ENCODE measurements around the gene PRCD. TPM values are rescaled to one million over a fixed set of nuclear protein-coding genes. Genes with fewer than 3 reads are reported as not detected.
"Not testable (repeated sequence)": the region's sequence is repeated elsewhere in the genome, so short reads cannot be mapped to it uniquely, and the experiment has no call there.

PRCD gene
- total RNA-seq, 1 donor from 2014 or later, result not detected

GRCh38 chr17:76498876-76499251 lies 41.0 kb upstream of the PRCD start:
- no peak overlapping the region for H3K27ac Mint-ChIP-seq
- intact Hi-C loops (cut with micrococcal nuclease), result no loop called here
- no peaks in the 10 kb centered on the region for H3K27me3 Mint-ChIP-seq (ENCODE audit: insufficient read depth)
- H3K4me1 Mint-ChIP-seq (ENCODE audit: low read depth), result peaks cover 64% of the 10 kb centered on the region
- no peak for DNase-seq (ENCODE audit: low spot score)
- peaks cover 7% of the 10 kb centered on the region for H3K36me3 Mint-ChIP-seq (ENCODE audit: low read depth)
- peak overlapping the region; percentile 71 for H3K4me3 Mint-ChIP-seq
- H3K9me3 Mint-ChIP-seq, result no peaks in the 10 kb centered on the region

DNA sequence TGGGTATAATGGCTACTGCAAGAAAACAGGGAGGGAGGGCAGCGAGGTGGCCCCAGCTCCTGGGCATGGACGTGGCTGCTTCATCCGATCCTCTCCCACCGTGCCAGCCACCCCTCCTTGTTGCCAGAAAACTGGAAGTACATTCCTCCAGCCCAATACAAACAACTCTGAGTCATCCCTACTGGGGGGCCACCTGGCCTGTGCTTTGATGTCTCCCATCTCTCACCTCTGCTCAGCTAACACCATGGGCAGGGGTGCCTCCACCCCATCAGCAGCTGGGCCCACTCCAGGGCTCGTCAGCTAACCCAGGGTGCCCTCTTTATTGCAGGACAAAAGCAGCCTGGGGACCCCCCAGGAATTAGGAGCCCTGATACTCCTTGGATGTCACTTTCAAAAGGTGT lies 40.6 kb upstream of the PRCD start:
- no peaks in the 10 kb centered on the region for H3K9me3 Mint-ChIP-seq
- peak overlapping the region; percentile 63 for H3K27ac Mint-ChIP-seq
- peaks cover 62% of the 10 kb centered on the region for H3K4me1 Mint-ChIP-seq (ENCODE audit: low read depth)
- peak overlapping the region; percentile 71 for H3K4me3 Mint-ChIP-seq
- intact Hi-C loops (cut with micrococcal nuclease), result no loop called here
- no peaks in the 10 kb centered on the region for H3K27me3 Mint-ChIP-seq (ENCODE audit: insufficient read depth)
- DNase-seq (ENCODE audit: low spot score), result no peak
- H3K36me3 Mint-ChIP-seq (ENCODE audit: low read depth), result peaks cover 7% of the 10 kb centered on the region

GRCh38 chr17:76500074-76500746 lies 39.6 kb upstream of the PRCD start:
- intact Hi-C loops (cut with micrococcal nuclease), result loop anchor here (10.0 kb wide), 2 partner anchors 145 to 235 kb away; partner anchors contain the start of genes PRPSAP1 and UBALD2
- Mint-ChIP-seq H3K9me3 (no peaks in the 10 kb centered on the region), H3K4me1 (ENCODE audit: low read depth) (peaks cover 62% of the 10 kb centered on the region), H3K27ac (peak overlapping the region; percentile 68), H3K4me3 (peak overlapping the region; percentile 92), H3K27me3 (ENCODE audit: insufficient read depth) (no peaks in the 10 kb centered on the region), H3K36me3 (ENCODE audit: low read depth) (peaks cover 7% of the 10 kb centered on the region)
- no peak for DNase-seq (ENCODE audit: low spot score)

GRCh38 chr17:76500747-76501017 lies 39.2 kb upstream of the PRCD start:
- H3K27me3 Mint-ChIP-seq (ENCODE audit: insufficient read depth), result no peaks in the 10 kb centered on the region
- H3K27ac Mint-ChIP-seq, result peak overlapping the region; percentile 67
- peak overlapping the region; percentile 92 for H3K4me3 Mint-ChIP-seq
- H3K36me3 Mint-ChIP-seq (ENCODE audit: low read depth), result peaks cover 7% of the 10 kb centered on the region
- intact Hi-C loops (cut with micrococcal nuclease), result loop anchor here (1.0 to 10.0 kb wide), 7 partner anchors 7 to 236 kb away; partner anchors contain the start of genes PRPSAP1, UBALD2 and UBE2O
- DNase-seq (ENCODE audit: low spot score), result no peak
- H3K9me3 Mint-ChIP-seq, result no peaks in the 10 kb centered on the region
- H3K4me1 Mint-ChIP-seq (ENCODE audit: low read depth), result peaks cover 62% of the 10 kb centered on the region

GRCh38 chr17:76501018-76501826 lies 38.6 kb upstream of the PRCD start, which contains the start of gene RHBDF2:
Gene RHBDF2, minus strand, starts transcription at chr17:76501423. Its CDS starts 19,899 bp downstream, at chr17:76481524.
- Mint-ChIP-seq H3K4me1 (ENCODE audit: low read depth) (peaks cover 58% of the 10 kb centered on the region), H3K27ac (peak within 1 kb of the TSS; percentile 89), H3K36me3 (ENCODE audit: low read depth) (peaks cover 7% of the 10 kb centered on the region), H3K4me3 (peak within 1 kb of the TSS; percentile 92), H3K9me3 (no peaks in the 10 kb centered on the region), H3K27me3 (ENCODE audit: insufficient read depth) (no peaks in the 10 kb centered on the region)
- intact Hi-C loops (cut with micrococcal nuclease), result loop anchor here (1.0 to 10.0 kb wide), 7 partner anchors 8 to 236 kb away; partner anchors contain the start of genes PRPSAP1, UBALD2 and UBE2O
- DNase-seq (ENCODE audit: low spot score), result peak; percentile 95

- Mint-ChIP-seq H3K4me1 (ENCODE audit: low read depth) (peaks cover 61% of the 10 kb centered on the region), H3K27ac (peak overlapping the region; percentile 89), H3K27me3 (ENCODE audit: insufficient read depth) (no peaks in the 10 kb centered on the region), H3K4me3 (peak overlapping the region; percentile 79), H3K9me3 (no peaks in the 10 kb centered on the region), H3K36me3 (ENCODE audit: low read depth) (peaks cover 7% of the 10 kb centered on the region)
- DNase-seq (ENCODE audit: low spot score), result no peak
- intact Hi-C loops (cut with micrococcal nuclease), result loop anchor here (1.0 to 10.0 kb wide), 7 partner anchors 9 to 237 kb away; partner anchors contain the start of genes PRPSAP1, UBALD2 and UBE2O
Measured at GRCh38 chr17:76501827-76502307, 38.0 kb upstream of the PRCD start.

DNA sequence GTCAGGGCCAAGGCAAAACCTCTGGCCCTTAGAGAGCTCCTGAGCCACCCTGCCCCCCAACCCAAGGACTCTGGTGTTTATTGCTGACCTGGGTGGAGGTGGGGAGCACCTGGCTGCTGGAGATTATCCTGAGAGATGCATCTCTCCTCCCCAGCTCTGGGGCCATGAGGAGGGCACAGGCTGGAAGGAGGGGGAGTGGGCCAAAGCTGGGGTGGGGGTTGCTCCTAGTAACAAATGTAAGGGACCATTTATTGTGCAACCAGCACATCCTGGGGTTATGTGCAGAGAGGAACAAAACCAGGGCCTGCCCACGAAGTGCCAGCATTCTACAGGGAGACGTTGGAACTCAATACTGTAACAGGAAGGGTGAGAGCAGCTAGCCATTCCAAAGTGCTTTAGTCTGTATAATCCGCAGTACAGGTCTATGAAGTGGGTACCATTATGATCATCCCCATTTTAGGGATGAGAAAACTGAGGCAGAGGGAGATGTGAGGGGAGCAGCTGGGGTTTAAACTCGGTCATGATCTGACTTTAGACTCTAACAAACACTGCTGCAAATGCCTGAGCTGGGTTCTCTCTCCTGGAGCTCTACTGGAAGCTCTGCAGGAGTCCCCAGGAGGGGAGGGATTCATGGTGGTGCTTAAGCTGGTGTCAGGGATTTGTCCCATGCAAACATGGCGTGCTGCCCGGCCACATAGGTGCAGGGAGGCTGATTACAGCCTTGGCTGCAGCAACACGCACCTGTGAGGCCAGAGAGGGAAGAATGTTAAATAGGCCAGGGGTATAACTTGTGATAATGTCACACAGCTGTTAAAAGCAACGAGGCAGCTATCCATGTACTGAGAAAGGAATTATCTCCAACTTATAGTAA lies 37.3 kb upstream of the PRCD start:
- Mint-ChIP-seq H3K4me3 (no peak overlapping the region), H3K4me1 (ENCODE audit: low read depth) (peaks cover 56% of the 10 kb centered on the region), H3K36me3 (ENCODE audit: low read depth) (peaks cover 7% of the 10 kb centered on the region), H3K27ac (peak overlapping the region; percentile 29), H3K27me3 (ENCODE audit: insufficient read depth) (no peaks in the 10 kb centered on the region), H3K9me3 (no peaks in the 10 kb centered on the region)
- intact Hi-C loops (cut with micrococcal nuclease), result loop anchor here (10.0 kb wide), 2 partner anchors 148 to 238 kb away; partner anchors contain the start of genes PRPSAP1 and UBALD2
- DNase-seq (ENCODE audit: low spot score), result no peak

DNA sequence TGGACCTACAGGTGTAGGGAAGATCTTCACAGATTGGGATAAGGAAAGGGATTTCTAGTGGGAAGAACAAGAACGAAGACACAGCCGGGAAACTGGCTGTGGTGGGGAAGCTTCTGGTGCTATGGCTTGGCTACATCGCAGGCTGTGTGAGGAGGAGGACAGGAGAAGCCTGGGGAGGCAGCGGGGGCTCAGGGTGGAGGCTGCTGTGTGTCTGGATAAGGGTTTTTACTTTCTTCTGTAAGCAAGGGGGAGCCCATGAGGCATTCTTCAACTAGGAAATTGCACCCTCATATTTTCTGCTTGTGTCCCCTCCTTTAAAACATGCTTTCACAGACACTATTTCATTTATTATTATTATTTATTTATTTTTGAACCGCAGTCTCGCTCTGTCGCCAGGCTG lies 35.7 kb upstream of the PRCD start:
- Mint-ChIP-seq H3K36me3 (ENCODE audit: low read depth) (peaks cover 3% of the 10 kb centered on the region), H3K27ac (no peak overlapping the region), H3K27me3 (ENCODE audit: insufficient read depth) (no peaks in the 10 kb centered on the region), H3K9me3 (no peaks in the 10 kb centered on the region), H3K4me3 (no peak overlapping the region), H3K4me1 (ENCODE audit: low read depth) (peaks cover 50% of the 10 kb centered on the region)
- intact Hi-C loops (cut with micrococcal nuclease), result loop anchor here (10.0 kb wide), 2 partner anchors 149 to 239 kb away; partner anchors contain the start of genes PRPSAP1 and UBALD2
- no peak for DNase-seq (ENCODE audit: low spot score)

GRCh38 chr17:76506408-76507345 lies 33.2 kb upstream of the PRCD start:
- intact Hi-C loops (cut with micrococcal nuclease), result loop anchor here (1.0 to 10.0 kb wide), 6 partner anchors 9 to 242 kb away; partner anchors contain the start of genes PRPSAP1 and UBALD2
- Mint-ChIP-seq H3K4me3 (no peak overlapping the region), H3K9me3 (no peaks in the 10 kb centered on the region), H3K27me3 (ENCODE audit: insufficient read depth) (peaks cover 2% of the 10 kb centered on the region), H3K27ac (peak overlapping the region; percentile 58), H3K4me1 (ENCODE audit: low read depth) (peaks cover 41% of the 10 kb centered on the region), H3K36me3 (ENCODE audit: low read depth) (no peaks in the 10 kb centered on the region)
- DNase-seq (ENCODE audit: low spot score), result peak; percentile 85

GRCh38 chr17:76508472-76509063 lies 31.3 kb upstream of the PRCD start:
- H3K4me3 Mint-ChIP-seq; H3K27me3 Mint-ChIP-seq (ENCODE audit: insufficient read depth); H3K36me3 Mint-ChIP-seq (ENCODE audit: low read depth); DNase-seq (ENCODE audit: low spot score); H3K9me3 Mint-ChIP-seq; H3K27ac Mint-ChIP-seq: not testable (repeated sequence)
- intact Hi-C loops (cut with micrococcal nuclease), result loop anchor here (10.0 kb wide), 2 partner anchors 154 to 244 kb away; partner anchors contain the start of genes PRPSAP1 and UBALD2
- peaks cover 42% of the 10 kb centered on the region for H3K4me1 Mint-ChIP-seq (ENCODE audit: low read depth)

DNA sequence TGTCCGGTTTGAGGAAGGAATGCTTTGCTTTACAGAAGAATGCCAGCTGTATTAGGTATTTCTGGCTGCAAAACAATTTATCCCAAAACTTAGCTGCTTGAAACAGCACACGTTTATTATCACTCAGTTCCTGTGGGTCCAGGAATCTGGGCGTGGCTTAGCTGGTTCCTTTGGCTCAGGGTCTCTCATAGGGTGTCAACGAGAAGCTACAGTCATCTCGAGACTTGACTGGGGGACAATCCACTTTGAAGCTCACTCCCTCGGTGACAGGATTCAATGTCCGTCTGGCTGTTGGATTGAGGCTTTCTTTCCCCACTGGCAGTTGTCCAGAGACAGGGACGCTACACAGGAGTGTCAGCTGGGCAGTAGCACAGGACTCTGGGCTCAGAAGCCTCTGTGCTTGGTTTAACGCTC lies 29.0 kb upstream of the PRCD start:
- Mint-ChIP-seq H3K36me3 (ENCODE audit: low read depth) (peaks cover 3% of the 10 kb centered on the region), H3K9me3 (no peaks in the 10 kb centered on the region), H3K4me3 (no peak overlapping the region), H3K27ac (no peak overlapping the region), H3K27me3 (ENCODE audit: insufficient read depth) (peaks cover 2% of the 10 kb centered on the region), H3K4me1 (ENCODE audit: low read depth) (peaks cover 59% of the 10 kb centered on the region)
- intact Hi-C loops (cut with micrococcal nuclease), result no loop called here
- no peak for DNase-seq (ENCODE audit: low spot score)

Measured in activated T-helper 1 cell treated with anti-CD3 and anti-CD28 coated beads, Interleukin-12 subunit alpha, Interleukin-12 subunit beta, Interleukin-2, Interleukin-4 antibody, amounts not matched to agents 30 ng/mL and 10 ng/mL and 1 ng/mL, durations not matched to agents 14 hours and 24 hours and 36 hours (primary cell).